Mesendoderm (in vitro differentiated cells): Measurements from ENCODE around the gene HOXA11.

ENCODE experiments used
- DNase-seq: peaks from one replicate; pipeline ENCODE4 v3.0.0; 2013
- H2AK5ac ChIP-seq: 2 replicates; pipeline ENCODE4 v1.6.1; 2013; ENCODE audit warnings: low read length, inconsistent platforms
- H2BK120ac ChIP-seq: 2 replicates; pipeline ENCODE4 v1.6.1; 2013; ENCODE audit warnings: low read depth, mild to moderate bottlenecking, low read length, moderate library complexity, mixed read lengths
- H2BK15ac ChIP-seq: replicated peaks from 2 replicates; pipeline ENCODE4 v1.6.1; 2013; ENCODE audit warnings: low read depth, mild to moderate bottlenecking, moderate library complexity
- H2BK5ac ChIP-seq: 2 replicates; pipeline ENCODE4 v1.6.1; 2013; ENCODE audit warnings: low read length, inconsistent platforms
- H3K18ac ChIP-seq: 2 replicates; pipeline ENCODE4 v1.6.1; 2013; ENCODE audit warnings: mild to moderate bottlenecking, low read length, mixed read lengths
- H3K23ac ChIP-seq: one replicate; pipeline ENCODE4 v1.6.1; 2013; ENCODE audit warnings: low read length
- H3K27ac ChIP-seq: 2 replicates; pipeline ENCODE4 v1.5.1; 2013; ENCODE audit warnings: low read depth, mild to moderate bottlenecking, inconsistent platforms, low read length, moderate library complexity
- H3K27me3 ChIP-seq: 2 replicates; pipeline ENCODE4 v1.6.1; 2013; ENCODE audit warnings: low read length, control low read depth, mild to moderate bottlenecking, inconsistent platforms; ENCODE audit not compliant: insufficient read depth, poor library complexity
- H3K36me3 ChIP-seq: 2 replicates; pipeline ENCODE4 v1.6.1; 2013; ENCODE audit warnings: low read length, inconsistent platforms; ENCODE audit not compliant: control insufficient read depth, insufficient read depth
- H3K4ac ChIP-seq: one replicate; pipeline ENCODE4 v1.6.1; 2013; ENCODE audit warnings: low read depth, mild to moderate bottlenecking, low read length, moderate library complexity
- H3K4me1 ChIP-seq: 2 replicates; pipeline ENCODE4 v1.6.1; 2013; ENCODE audit warnings: low read depth, low read length, inconsistent platforms; ENCODE audit not compliant: control insufficient read depth
- H3K4me2 ChIP-seq: 2 replicates; pipeline ENCODE4 v1.6.1; 2013; ENCODE audit warnings: low read length
- H3K4me3 ChIP-seq: 2 replicates; pipeline ENCODE4 v1.5.1; 2013; ENCODE audit warnings: mild to moderate bottlenecking, low read length
- H3K56ac ChIP-seq: one replicate; pipeline ENCODE4 v1.6.1; 2013; ENCODE audit warnings: low read length
- H3K79me1 ChIP-seq: 2 replicates; pipeline ENCODE4 v1.6.1; 2013; ENCODE audit warnings: low read length, inconsistent platforms
- H3K79me2 ChIP-seq: 2 replicates; pipeline ENCODE4 v1.6.1; 2013; ENCODE audit warnings: mild to moderate bottlenecking, low read length; ENCODE audit not compliant: control insufficient read depth, insufficient read depth
- H3K9ac ChIP-seq: 2 replicates; pipeline ENCODE4 v1.6.1; 2013; ENCODE audit warnings: low read length, inconsistent platforms
- H4K5ac ChIP-seq: one replicate; pipeline ENCODE4 v1.6.1; 2013; ENCODE audit warnings: low read length
- H4K8ac ChIP-seq: one replicate; pipeline ENCODE4 v1.6.1; 2013; ENCODE audit warnings: low read depth, mild to moderate bottlenecking, control low read depth, low read length, moderate library complexity
- WGBS: extraction: QIAGEN DNeasy Blood & Tissue Kit; methylation state at CpG from one replicate; pipeline ENCODE4 v1.1.7; 2013; ENCODE audit warnings: low lambda C conversion rate, missing lambda C conversion rate; ENCODE audit not compliant: insufficient coverage; ENCODE audit errors: extremely low coverage; 5-methylcytosine and 5-hydroxymethylcytosine counted together

The HOXA11 gene

GRCh38 chr7:27170426-27171324 is 14.4 kb downstream of the HOXA11 start:
- no peak overlapping the region for H4K8ac ChIP-seq
- H3K9ac ChIP-seq, result no peak overlapping the region
- no peaks in the 10 kb centered on the region for H3K4me1 ChIP-seq
- DNase-seq, result no peak
- no peak overlapping the region for H3K56ac ChIP-seq
- peaks cover 90% of the 10 kb centered on the region for H3K27me3 ChIP-seq
- H4K5ac ChIP-seq, result no peak overlapping the region
- H3K18ac ChIP-seq, result no peak overlapping the region
- no CpG with 5 or more reads among the region's 11 CpGs for WGBS
- H3K4me2 ChIP-seq, result no peak overlapping the region
- no peak overlapping the region for H2BK5ac ChIP-seq
- no peak overlapping the region for H3K4me3 ChIP-seq
- no peaks in the 10 kb centered on the region for H3K79me1 ChIP-seq
- H3K36me3 ChIP-seq, result no peaks in the 10 kb centered on the region
- no peak overlapping the region for H2BK120ac ChIP-seq
- H3K4ac ChIP-seq, result no peak overlapping the region
- H3K23ac ChIP-seq, result no peak overlapping the region
- no peak overlapping the region for H3K27ac ChIP-seq
- no peak overlapping the region for H2BK15ac ChIP-seq
- H3K79me2 ChIP-seq, result no peaks in the 10 kb centered on the region
- H2AK5ac ChIP-seq, result no peak overlapping the region

GRCh38 chr7:27169658-27170425 is 15.2 kb downstream of the HOXA11 start:
- Histone ChIP-seq H3K4me3 (no peak overlapping the region), H3K4me2 (peak overlapping the region; percentile 27), H3K4me1 (no peaks in the 10 kb centered on the region), H3K56ac (no peak overlapping the region), H3K79me2 (no peaks in the 10 kb centered on the region), H3K36me3 (no peaks in the 10 kb centered on the region), H2BK5ac (no peak overlapping the region), H3K79me1 (no peaks in the 10 kb centered on the region), H3K18ac (no peak overlapping the region), H3K9ac (no peak overlapping the region), H3K27me3 (peaks cover 90% of the 10 kb centered on the region), H4K8ac (no peak overlapping the region), H4K5ac (no peak overlapping the region), H2BK120ac (no peak overlapping the region), H2BK15ac (no peak overlapping the region), H3K27ac (no peak overlapping the region), H3K4ac (no peak overlapping the region), H2AK5ac (no peak overlapping the region), H3K23ac (no peak overlapping the region)
- no CpG with 5 or more reads among the region's 46 CpGs for WGBS
- DNase-seq, result peak; percentile 74

- H3K79me1 ChIP-seq, result no peaks in the 10 kb centered on the region
- no peak overlapping the region for H2BK5ac ChIP-seq
- DNase-seq, result peak; percentile 59
- H3K56ac ChIP-seq, result no peak overlapping the region
- peaks cover 90% of the 10 kb centered on the region for H3K27me3 ChIP-seq
- H2AK5ac ChIP-seq, result no peak overlapping the region
- no peak overlapping the region for H3K9ac ChIP-seq
- H4K5ac ChIP-seq, result no peak overlapping the region
- H2BK15ac ChIP-seq, result no peak overlapping the region
- H3K36me3 ChIP-seq, result no peaks in the 10 kb centered on the region
- no peak overlapping the region for H3K18ac ChIP-seq
- H3K4ac ChIP-seq, result no peak overlapping the region
- no CpG with 5 or more reads among the region's 25 CpGs for WGBS
- no peaks in the 10 kb centered on the region for H3K79me2 ChIP-seq
- no peaks in the 10 kb centered on the region for H3K4me1 ChIP-seq
- no peak overlapping the region for H3K23ac ChIP-seq
- no peak overlapping the region for H3K27ac ChIP-seq
- H3K4me3 ChIP-seq, result no peak overlapping the region
- H2BK120ac ChIP-seq, result no peak overlapping the region
- H3K4me2 ChIP-seq, result no peak overlapping the region
- no peak overlapping the region for H4K8ac ChIP-seq
These were observed 16.6 kb downstream of the HOXA11 start for GRCh38 chr7:27168265-27168947.

- no peak overlapping the region for H3K27ac ChIP-seq
These were observed 17.1 kb downstream of the HOXA11 start for GRCh38 chr7:27167916-27168264.

GRCh38 chr7:27166531-27167505 is 18.2 kb downstream of the HOXA11 start:
- Histone ChIP-seq H3K36me3 (no peaks in the 10 kb centered on the region), H2AK5ac (no peak overlapping the region), H3K4me1 (no peaks in the 10 kb centered on the region), H3K4me2 (no peak overlapping the region), H3K23ac (peak overlapping the region; percentile 66), H3K27ac (no peak overlapping the region), H3K27me3 (peaks cover 87% of the 10 kb centered on the region), H2BK15ac (no peak overlapping the region), H3K79me2 (no peaks in the 10 kb centered on the region), H2BK5ac (no peak overlapping the region), H2BK120ac (no peak overlapping the region), H3K4me3 (no peak overlapping the region), H3K18ac (no peak overlapping the region), H4K5ac (no peak overlapping the region), H3K79me1 (no peaks in the 10 kb centered on the region), H3K56ac (no peak overlapping the region), H3K4ac (no peak overlapping the region), H4K8ac (no peak overlapping the region), H3K9ac (no peak overlapping the region)
- DNase-seq, result no peak
- no CpG with 5 or more reads among the region's 50 CpGs for WGBS

More at GRCh38 chr7:27167916-27168264, 17.1 kb downstream of the HOXA11 start:
- Histone ChIP-seq H4K8ac (no peak overlapping the region), H3K36me3 (no peaks in the 10 kb centered on the region), H3K4ac (no peak overlapping the region), H2BK120ac (no peak overlapping the region), H3K27me3 (peaks cover 89% of the 10 kb centered on the region), H3K9ac (no peak overlapping the region), H3K4me1 (no peaks in the 10 kb centered on the region), H3K56ac (no peak overlapping the region), H3K79me1 (no peaks in the 10 kb centered on the region), H4K5ac (no peak overlapping the region), H2BK5ac (no peak overlapping the region), H2BK15ac (no peak overlapping the region), H3K23ac (no peak overlapping the region), H3K4me2 (no peak overlapping the region), H3K4me3 (no peak overlapping the region), H3K18ac (no peak overlapping the region), H3K79me2 (no peaks in the 10 kb centered on the region), H2AK5ac (no peak overlapping the region)
- WGBS, result no CpG with 5 or more reads among the region's 4 CpGs
- DNase-seq, result no peak
